ENCODE measurements around the gene BMPR1A.

DNA sequence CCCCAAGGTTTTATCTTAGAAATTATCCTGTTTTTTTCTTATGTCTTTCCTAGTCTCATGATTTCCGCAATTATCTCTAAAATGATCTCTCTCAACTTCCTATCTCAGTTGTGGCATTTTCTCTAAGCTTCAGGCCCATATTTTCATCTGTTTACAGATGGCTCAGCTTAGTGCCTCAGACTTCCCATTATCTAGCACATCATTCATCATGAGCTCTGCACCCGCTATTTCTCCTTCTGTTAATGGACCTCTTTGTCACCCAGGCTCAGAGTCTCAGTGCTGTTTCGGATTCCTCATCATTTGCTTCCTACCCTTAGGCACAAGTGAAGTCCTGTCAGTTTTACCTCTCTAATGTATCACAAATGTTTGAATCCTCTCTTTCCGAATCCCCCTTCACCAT lies 84.1 kb downstream of the BMPR1A start:
- TF ChIP-seq, protein P1, sequence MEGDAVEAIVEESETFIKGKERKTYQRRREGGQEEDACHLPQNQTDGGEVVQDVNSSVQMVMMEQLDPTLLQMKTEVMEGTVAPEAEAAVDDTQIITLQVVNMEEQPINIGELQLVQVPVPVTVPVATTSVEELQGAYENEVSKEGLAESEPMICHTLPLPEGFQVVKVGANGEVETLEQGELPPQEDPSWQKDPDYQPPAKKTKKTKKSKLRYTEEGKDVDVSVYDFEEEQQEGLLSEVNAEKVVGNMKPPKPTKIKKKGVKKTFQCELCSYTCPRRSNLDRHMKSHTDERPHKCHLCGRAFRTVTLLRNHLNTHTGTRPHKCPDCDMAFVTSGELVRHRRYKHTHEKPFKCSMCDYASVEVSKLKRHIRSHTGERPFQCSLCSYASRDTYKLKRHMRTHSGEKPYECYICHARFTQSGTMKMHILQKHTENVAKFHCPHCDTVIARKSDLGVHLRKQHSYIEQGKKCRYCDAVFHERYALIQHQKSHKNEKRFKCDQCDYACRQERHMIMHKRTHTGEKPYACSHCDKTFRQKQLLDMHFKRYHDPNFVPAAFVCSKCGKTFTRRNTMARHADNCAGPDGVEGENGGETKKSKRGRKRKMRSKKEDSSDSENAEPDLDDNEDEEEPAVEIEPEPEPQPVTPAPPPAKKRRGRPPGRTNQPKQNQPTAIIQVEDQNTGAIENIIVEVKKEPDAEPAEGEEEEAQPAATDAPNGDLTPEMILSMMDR (IDR thresholded peaks at IDR 0.05) = no peak
- no peak for TF ChIP-seq POLR2A (IDR thresholded peaks at IDR 0.05)

Data from esophagus squamous epithelium (tissue), 4 donors.